GM23338 (cell line): Measurements from ENCODE around the gene NAALADL2. TPM values are rescaled to one million over a fixed set of nuclear protein-coding genes. Genes with fewer than 3 reads are reported as not detected.

Experiments
- ATAC-seq: fragments of 200-7000 bp; cut with Tn5 transposase; 3 replicates; pipeline ENCODE4 v1.9.1; 2020
- DNase-seq: peaks from one replicate; pipeline ENCODE4 v3.0.0-alpha.2; 2015; ENCODE audit warnings: low spot score
- H2AFZ ChIP-seq: fragments of 200-600 bp; sonication (generic); 2 replicates; pipeline ENCODE4 v1.8.0; 2016; ENCODE audit warnings: antibody characterized with exemption, mild to moderate bottlenecking, moderate library complexity
- H3F3A ChIP-seq: fragments of 200-600 bp; sonication (generic); replicated peaks from 2 replicates; pipeline ENCODE4 v1.8.0; 2017; ENCODE audit warnings: antibody characterized with exemption, mixed run types, low read depth
- H3K27ac ChIP-seq: fragments of 200-600 bp; sonication (generic); 2 replicates; pipeline ENCODE4 v1.6.1; 2016; ENCODE audit warnings: low read depth
- H3K27me3 ChIP-seq: fragments of 200-600 bp; sonication (generic); 2 replicates; pipeline ENCODE4 v1.8.0; 2016; ENCODE audit warnings: mild to moderate bottlenecking, mixed run types, moderate library complexity; ENCODE audit not compliant: insufficient read depth
- H3K36me3 ChIP-seq: fragments of 200-600 bp; sonication (generic); 2 replicates; pipeline ENCODE4 v1.8.0; 2016; ENCODE audit warnings: mild to moderate bottlenecking; ENCODE audit not compliant: insufficient read depth
- H3K4me1 ChIP-seq: fragments of 200-600 bp; sonication (generic); 2 replicates; pipeline ENCODE4 v1.8.0; 2016; ENCODE audit warnings: mild to moderate bottlenecking, moderate library complexity; ENCODE audit not compliant: insufficient read depth
- H3K4me2 ChIP-seq: fragments of 200-600 bp; sonication (generic); 2 replicates; pipeline ENCODE4 v1.7.1; 2017; ENCODE audit warnings: mixed run types
- H3K4me3 ChIP-seq: fragments of 200-600 bp; sonication (generic); 2 replicates; pipeline ENCODE4 v1.6.1; 2016; ENCODE audit warnings: mixed run types
- H3K79me2 ChIP-seq: fragments of 200-600 bp; sonication (generic); replicated peaks from 2 replicates; pipeline ENCODE4 v1.8.0; 2017; ENCODE audit warnings: mild to moderate bottlenecking; ENCODE audit not compliant: insufficient read depth
- H3K9me2 ChIP-seq: fragments of 200-600 bp; sonication (generic); 2 replicates; pipeline ENCODE4 v1.8.0; 2017; ENCODE audit not compliant: insufficient read depth
- H4K20me1 ChIP-seq: fragments of 200-600 bp; sonication (generic); replicated peaks from 2 replicates; pipeline ENCODE4 v1.8.0; 2017; ENCODE audit warnings: mild to moderate bottlenecking; ENCODE audit not compliant: insufficient read depth
- H3K27ac Mint-ChIP-seq: 2 replicates; pipeline ENCODE4 v1.8.0; 2020; ENCODE audit warnings: inconsistent platforms, mild to moderate bottlenecking, moderate library complexity, mixed read lengths
- H3K27me3 Mint-ChIP-seq: 3 replicates; pipeline ENCODE4 v1.8.0; 2022; ENCODE audit warnings: low read depth, mild to moderate bottlenecking, moderate library complexity, mixed read lengths, inconsistent platforms; ENCODE audit not compliant: insufficient read depth, poor library complexity
- H3K36me3 Mint-ChIP-seq: 3 replicates; pipeline ENCODE4 v1.8.0; 2021; ENCODE audit warnings: low read depth, mild to moderate bottlenecking, inconsistent platforms, moderate library complexity, mixed read lengths
- H3K4me1 Mint-ChIP-seq: 3 replicates; pipeline ENCODE4 v1.8.0; 2020; ENCODE audit warnings: mild to moderate bottlenecking, inconsistent platforms, mixed read lengths
- H3K4me3 Mint-ChIP-seq: 3 replicates; pipeline ENCODE4 v1.8.0; 2021; ENCODE audit warnings: moderate library complexity, mild to moderate bottlenecking, inconsistent platforms, mixed read lengths
- H3K9me3 Mint-ChIP-seq: 3 replicates; pipeline ENCODE4 v1.8.0; 2020; ENCODE audit warnings: moderate library complexity, mild to moderate bottlenecking, inconsistent platforms, mixed read lengths
- CREB1 ChIP-seq: fragments of 250-450 bp; sonication (Bioruptor Pico); IDR thresholded peaks from 2 replicates; pipeline ENCODE4 v1.5.0; 2020; ENCODE audit warnings: low read depth, mild to moderate bottlenecking, moderate library complexity
- ETS1 ChIP-seq: IDR thresholded peaks from 2 replicates; pipeline ENCODE4 v1.6.1; 2016; ENCODE audit warnings: antibody characterized with exemption
- EZH2phosphoT487 ChIP-seq: fragments of 200-600 bp; sonication (generic); IDR thresholded peaks from one replicate; pipeline ENCODE4 v1.8.1; 2018; ENCODE audit warnings: antibody characterized with exemption; ENCODE audit not compliant: unreplicated experiment
- JUNB ChIP-seq: IDR thresholded peaks from one replicate; pipeline ENCODE4 v1.6.1; 2016; ENCODE audit warnings: antibody characterized with exemption; ENCODE audit not compliant: unreplicated experiment
- ZNF114 ChIP-seq: fragments of 250-450 bp; sonication (Bioruptor Pico); IDR thresholded peaks from 2 replicates; pipeline ENCODE4 v1.5.0; 2020; ENCODE audit warnings: mild to moderate bottlenecking, moderate library complexity
- ZNF462 ChIP-seq: fragments of 250-450 bp; sonication (Bioruptor Pico); IDR thresholded peaks from 2 replicates; pipeline ENCODE4 v1.5.0; 2020; ENCODE audit warnings: mild to moderate bottlenecking, moderate library complexity
- polyA plus RNA-seq: library from polyadenylated mRNA; unstranded; fragments of >200 nt; fragmentation: Nextera tagmentation; extraction: Ambion mirVana; gene quantifications from 2 replicates; pipeline ENCODE4 v1.2.1, GENCODE V29; 2016
- total RNA-seq: library from RNA; depleted of rRNA; stranded (reverse); fragments of >200 nt; shearing (Covaris generic); gene quantifications from 2 replicates; pipeline ENCODE4 v1.2.3, GENCODE V29; 2014

NAALADL2 gene
- total and polyA plus RNA-seq, 2 experiments from 2014 or later, result 1.6 to 2.6 TPM

DNA sequence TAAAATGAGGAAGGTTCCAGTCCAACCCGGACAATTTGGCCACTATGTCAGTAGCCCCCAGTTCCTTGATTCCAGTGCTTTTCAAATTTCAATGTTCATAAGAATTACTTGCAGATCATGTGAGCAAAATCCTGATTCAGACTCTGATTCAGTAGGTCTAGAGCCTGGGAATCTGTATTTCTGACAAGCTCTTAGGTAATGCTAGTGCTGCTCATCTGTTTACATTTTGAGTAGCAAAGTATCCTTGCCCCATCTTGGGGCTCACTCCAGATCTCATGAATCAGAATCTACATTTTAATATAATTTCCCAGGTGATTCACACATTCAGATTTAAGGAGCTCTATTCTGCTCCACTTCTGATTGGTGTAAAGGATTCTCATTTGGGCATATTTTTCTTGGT, 142.0 kb downstream of the NAALADL2 start:
- Mint-ChIP-seq H3K36me3 (no peaks in the 10 kb centered on the region), H3K9me3 (no peaks in the 10 kb centered on the region), H3K4me1 (no peaks in the 10 kb centered on the region), H3K27ac (no peak overlapping the region; the same call in 1 of the 2 replicates), H3K4me3 (no peak overlapping the region), H3K27me3 (no peaks in the 10 kb centered on the region)
- no peaks in the 10 kb centered on the region for H3K4me1 ChIP-seq
- no peak overlapping the region for H3K4me3 ChIP-seq
- H3K79me2 ChIP-seq, result no peaks in the 10 kb centered on the region
- no peaks in the 10 kb centered on the region for H4K20me1 ChIP-seq
- ATAC-seq, result no peak
- H3F3A ChIP-seq, result no peaks in the 10 kb centered on the region
- H3K27ac ChIP-seq, result no peak overlapping the region
- no peaks in the 10 kb centered on the region for H3K36me3 ChIP-seq
- TF ChIP-seq CREB1 (CRISPR knock-in tag), result no peak
- no peak overlapping the region for H2AFZ ChIP-seq
- no peak overlapping the region for H3K4me2 ChIP-seq
- no peaks in the 10 kb centered on the region for H3K27me3 ChIP-seq
- H3K9me2 ChIP-seq, result no peaks in the 10 kb centered on the region
- DNase-seq, result no peak

- H3K27ac ChIP-seq, result no peak overlapping the region
- H3K4me3 ChIP-seq, result no peak overlapping the region
- H3K36me3 ChIP-seq, result no peaks in the 10 kb centered on the region
- H3K36me3 Mint-ChIP-seq, result no peaks in the 10 kb centered on the region
- no peaks in the 10 kb centered on the region for H4K20me1 ChIP-seq
- TF ChIP-seq ZNF114 (CRISPR knock-in tag), result no peak
- TF ChIP-seq EZH2phosphoT487, result no peak
- no peak for TF ChIP-seq JUNB
- H3K27me3 ChIP-seq, result no peaks in the 10 kb centered on the region
- no peaks in the 10 kb centered on the region for H3K9me2 ChIP-seq
- no peak overlapping the region for H3K4me3 Mint-ChIP-seq
- H3K4me1 ChIP-seq, result no peaks in the 10 kb centered on the region
- H3K4me1 Mint-ChIP-seq, result no peaks in the 10 kb centered on the region
- H3K4me2 ChIP-seq, result no peak overlapping the region
- H3K9me3 Mint-ChIP-seq, result no peaks in the 10 kb centered on the region
- no peak overlapping the region for H2AFZ ChIP-seq
- no peaks in the 10 kb centered on the region for H3K79me2 ChIP-seq
- H3F3A ChIP-seq, result no peaks in the 10 kb centered on the region
- no peaks in the 10 kb centered on the region for H3K27me3 Mint-ChIP-seq
- no peak for DNase-seq
- no peak for ATAC-seq
- no peak overlapping the region for H3K27ac Mint-ChIP-seq
These were observed 143.6 kb downstream of the NAALADL2 start for GRCh38 chr3:175002732-175003143.

DNA sequence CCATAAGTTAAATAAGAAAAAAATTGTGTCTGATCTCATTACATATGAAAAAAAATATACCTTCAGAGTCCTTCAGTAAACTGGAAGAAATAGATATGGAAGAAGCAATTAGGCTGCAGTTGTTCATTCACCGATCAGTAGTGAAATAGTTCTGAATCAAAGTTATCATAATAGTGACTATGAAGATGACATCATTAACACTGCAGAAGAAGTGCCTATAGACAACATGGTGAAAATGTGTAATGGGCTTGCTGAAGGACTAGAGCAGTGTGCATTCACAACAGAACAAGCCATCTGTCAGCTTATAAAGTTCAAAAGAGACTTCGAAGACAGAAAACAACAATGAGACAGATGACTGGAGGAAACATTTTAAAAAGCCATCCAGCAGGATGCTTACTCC, 144.5 kb downstream of the NAALADL2 start:
- TF ChIP-seq ETS1, result no peak
- Histone ChIP-seq H3F3A (no peaks in the 10 kb centered on the region), H3K79me2 (no peaks in the 10 kb centered on the region), H3K36me3 (no peaks in the 10 kb centered on the region), H3K4me2 (no peak overlapping the region), H4K20me1 (no peaks in the 10 kb centered on the region), H3K27me3 (no peaks in the 10 kb centered on the region), H3K4me3 (no peak overlapping the region), H3K4me1 (no peaks in the 10 kb centered on the region), H3K9me2 (no peaks in the 10 kb centered on the region), H2AFZ (no peak overlapping the region), H3K27ac (no peak overlapping the region)
- no peak overlapping the region for H3K27ac Mint-ChIP-seq
- no peak for DNase-seq
- no peaks in the 10 kb centered on the region for H3K4me1 Mint-ChIP-seq
- no peak for ATAC-seq
- H3K4me3 Mint-ChIP-seq, result no peak overlapping the region
- no peaks in the 10 kb centered on the region for H3K9me3 Mint-ChIP-seq
- no peaks in the 10 kb centered on the region for H3K27me3 Mint-ChIP-seq
- H3K36me3 Mint-ChIP-seq, result no peaks in the 10 kb centered on the region

DNA sequence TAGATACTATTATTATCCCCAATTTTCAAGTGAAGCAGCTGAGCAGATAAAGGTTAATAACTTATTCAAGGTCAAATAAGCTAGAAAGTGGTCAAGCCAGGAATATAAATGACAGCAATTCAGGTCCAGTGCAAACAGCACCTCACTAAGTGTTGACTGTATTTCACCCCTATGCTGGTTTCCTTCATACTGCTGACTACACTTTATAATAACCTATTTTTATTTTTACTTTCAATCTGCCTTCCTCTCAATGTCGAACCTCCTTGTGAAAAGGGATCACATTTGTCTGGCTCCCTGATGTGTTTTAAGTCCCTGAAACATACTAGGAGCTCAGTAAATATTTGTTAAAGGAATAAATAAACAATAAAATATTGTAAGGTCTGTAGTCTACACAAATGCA, 146.1 kb downstream of the NAALADL2 start:
- no peaks in the 10 kb centered on the region for H3K36me3 ChIP-seq
- no peak overlapping the region for H2AFZ ChIP-seq
- Mint-ChIP-seq H3K36me3 (no peaks in the 10 kb centered on the region), H3K27ac (no peak overlapping the region), H3K4me1 (no peaks in the 10 kb centered on the region), H3K4me3 (no peak overlapping the region), H3K27me3 (no peaks in the 10 kb centered on the region), H3K9me3 (no peaks in the 10 kb centered on the region)
- ATAC-seq (no peak), DNase-seq (no peak)
- no peaks in the 10 kb centered on the region for H3K4me1 ChIP-seq
- H3K4me2 ChIP-seq, result no peak overlapping the region
- H3K27ac ChIP-seq, result no peak overlapping the region
- no peaks in the 10 kb centered on the region for H3K27me3 ChIP-seq
- H3F3A ChIP-seq, result no peaks in the 10 kb centered on the region
- H4K20me1 ChIP-seq, result no peaks in the 10 kb centered on the region
- H3K79me2 ChIP-seq, result no peaks in the 10 kb centered on the region
- no peak overlapping the region for H3K4me3 ChIP-seq
- H3K9me2 ChIP-seq, result no peaks in the 10 kb centered on the region
- TF ChIP-seq ZNF462, result no peak
